ENCODE data around the gene GOLGA8T.
"Not testable (repeated sequence)": the region's sequence is repeated elsewhere in the genome, so short reads cannot be mapped to it uniquely, and the experiment has no call there.

The GOLGA8T gene

GRCh38 chr15:30134751-30135150 lies at the start of gene GOLGA8T:
TSS of gene GOLGA8T (plus strand) at chr15:30135051. CDS start at chr15:30135149, 98 bp downstream.
- DNase-seq: not testable (repeated sequence)

- not testable (repeated sequence) for DNase-seq
These were observed 37.0 kb upstream of the GOLGA8T start for GRCh38 chr15:30097827-30098226.

GRCh38 chr15:30102890-30103289 lies 32.0 kb upstream of the GOLGA8T start:
- not testable (repeated sequence) for DNase-seq

- not testable (repeated sequence) for DNase-seq
These were observed 30.8 kb upstream of the GOLGA8T start for GRCh38 chr15:30103941-30104507.

GRCh38 chr15:30110591-30110990 lies 24.3 kb upstream of the GOLGA8T start:
- not testable (repeated sequence) for DNase-seq

- DNase-seq: not testable (repeated sequence)
These were observed 4.8 kb upstream of the GOLGA8T start for GRCh38 chr15:30130066-30130465.

- DNase-seq: not testable (repeated sequence)
These were observed 8.4 kb downstream of the GOLGA8T start for GRCh38 chr15:30143246-30143645.

- not testable (repeated sequence) for DNase-seq
These were observed 15.0 kb downstream of the GOLGA8T start for GRCh38 chr15:30149891-30150290.

GRCh38 chr15:30162479-30163357 lies 27.9 kb downstream of the GOLGA8T start:
- DNase-seq: not testable (repeated sequence)

GRCh38 chr15:30163759-30164158 lies 28.9 kb downstream of the GOLGA8T start:
- not testable (repeated sequence) for DNase-seq

- DNase-seq: not testable (repeated sequence)
These were observed 29.4 kb downstream of the GOLGA8T start for GRCh38 chr15:30164257-30164656.

- not testable (repeated sequence) for DNase-seq
These were observed 32.6 kb downstream of the GOLGA8T start for GRCh38 chr15:30167403-30167802.

- DNase-seq: not testable (repeated sequence)
These were observed 33.0 kb downstream of the GOLGA8T start for GRCh38 chr15:30167886-30168285.

GRCh38 chr15:30171452-30171851 lies 36.6 kb downstream of the GOLGA8T start:
- not testable (repeated sequence) for DNase-seq

GRCh38 chr15:30173041-30173608 lies 38.3 kb downstream of the GOLGA8T start:
- peak; percentile 79 for DNase-seq

GRCh38 chr15:30175291-30175690 lies 40.4 kb downstream of the GOLGA8T start:
- not testable (repeated sequence) for DNase-seq

GRCh38 chr15:30176613-30177012 lies 41.8 kb downstream of the GOLGA8T start:
- DNase-seq: not testable (repeated sequence)

GRCh38 chr15:30179814-30180213 lies 45.0 kb downstream of the GOLGA8T start:
- DNase-seq: not testable (repeated sequence)

GRCh38 chr15:30185495-30185894 lies 50.6 kb downstream of the GOLGA8T start:
- not testable (repeated sequence) for DNase-seq

GRCh38 chr15:30187429-30187828 lies 52.6 kb downstream of the GOLGA8T start:
- DNase-seq: not testable (repeated sequence)

GRCh38 chr15:30189754-30190153 lies 54.9 kb downstream of the GOLGA8T start:
- not testable (repeated sequence) for DNase-seq

GRCh38 chr15:30191143-30191542 lies 56.3 kb downstream of the GOLGA8T start:
- DNase-seq: peak; percentile 17

GRCh38 chr15:30191639-30192038 lies 56.8 kb downstream of the GOLGA8T start:
- peak; percentile 20 for DNase-seq
